Endothelial cell of umbilical vein (primary cell): Measurements from ENCODE around the gene PRDX1. TPM values are rescaled to one million over a fixed set of nuclear protein-coding genes. Genes with fewer than 3 reads are reported as not detected.
"Not testable (repeated sequence)": the region's sequence is repeated elsewhere in the genome, so short reads cannot be mapped to it uniquely, and the experiment has no call there.

Experiments used
- BruUV-seq: library from RNA; stranded (reverse); fragments of 400-500 nt; replicated peaks from 2 replicates; lab custom pipeline; 2021; lab: Mats Ljungman, UMichigan
- CTCF ChIA-PET: fragments of 300-600, 350-600 bp; sonication (Branson Sonifier 250); formaldehyde crosslinking; loops from one replicate; lab custom pipeline; 2021; ENCODE audit warnings: antibody characterized with exemption, inconsistent platforms; lab: Charles Lee
- POLR2A ChIA-PET: fragments of 300-600, 350-600 bp; sonication (Branson Sonifier 250); formaldehyde crosslinking; loops from one replicate; lab custom pipeline; 2021; ENCODE audit warnings: antibody characterized with exemption, inconsistent platforms; lab: Charles Lee
- DNase-seq: peaks from one replicate; pipeline ENCODE4 v3.0.0-alpha.2; 2011; ENCODE audit warnings: low read depth, low spot score
- FAIRE-seq: peaks from 2 replicates; lab custom pipeline; 2011; peaks lifted over from hg19 to GRCh38; lab: Jason Lieb, UNC
- H2AFZ ChIP-seq: 2 replicates; pipeline ENCODE4 v1.6.0; 2012; ENCODE audit warnings: low read depth, low read length, control low read depth, inconsistent platforms
- H3K27ac ChIP-seq: 2 replicates; pipeline ENCODE4 v1.5.1; 2011; ENCODE audit warnings: low read depth, mild to moderate bottlenecking, control low read depth, low read length, moderate library complexity; ENCODE audit not compliant: insufficient read depth
- H3K27me3 ChIP-seq, 2 experiments: 2 replicates each; pipeline versions ENCODE4 v1.6.0 to v1.6.1; 2011; ENCODE audit warnings: low read length in 2 of 2, mixed read lengths in 1 of 2; ENCODE audit not compliant: control insufficient read depth in 2 of 2, insufficient read depth in 2 of 2
- H3K36me3 ChIP-seq, 2 experiments: 2 replicates in 1 of 2; 3 replicates in 1 of 2; pipeline ENCODE4 v1.5.1; 2011; ENCODE audit warnings: low read length in 2 of 2, mild to moderate bottlenecking in 1 of 2, moderate library complexity in 1 of 2; ENCODE audit not compliant: control insufficient read depth in 2 of 2, insufficient read depth in 2 of 2; ENCODE audit errors: extremely low read depth in 1 of 2
- H3K4me1 ChIP-seq: 3 replicates; pipeline ENCODE4 v1.5.1; 2011; ENCODE audit warnings: mild to moderate bottlenecking, low read length; ENCODE audit not compliant: control insufficient read depth, insufficient read depth; ENCODE audit errors: extremely low read depth
- H3K4me2 ChIP-seq: 2 replicates; pipeline ENCODE4 v1.6.1; 2011; ENCODE audit warnings: low read length, control low read depth, mixed read lengths; ENCODE audit not compliant: insufficient read depth
- H3K4me3 ChIP-seq, 3 experiments: fragments of 200-600 bp in 1 of 3; sonication (generic), shearing (Covaris generic) in 1 of 3; replicated peaks in 1 of 3; 2 replicates each; pipeline ENCODE4 v1.5.1; 2011 to 2016; ENCODE audit warnings: control low read depth in 3 of 3, low read length in 3 of 3, mild to moderate bottlenecking in 2 of 3, inconsistent platforms in 1 of 3, low read depth in 1 of 3, moderate library complexity in 1 of 3; ENCODE audit not compliant: insufficient read depth in 1 of 3
- H3K79me2 ChIP-seq: 2 replicates; pipeline ENCODE4 v1.6.0; 2012; ENCODE audit warnings: low read length, inconsistent platforms; ENCODE audit not compliant: control insufficient read depth, insufficient read depth
- H3K9ac ChIP-seq: replicated peaks from 2 replicates; pipeline ENCODE3; 2011; ENCODE audit warnings: low read length, control low read depth; ENCODE audit not compliant: insufficient read depth; ENCODE audit errors: extremely low read depth
- H3K9me1 ChIP-seq: replicated peaks from 3 replicates; pipeline ENCODE4 v1.6.0; 2011; ENCODE audit warnings: mild to moderate bottlenecking, low read length; ENCODE audit not compliant: control insufficient read depth, insufficient read depth; ENCODE audit errors: extremely low read depth
- H3K9me3 ChIP-seq: replicated peaks from 2 replicates; pipeline ENCODE4 v1.5.1; 2012; ENCODE audit warnings: low read length, inconsistent platforms; ENCODE audit not compliant: control insufficient read depth, insufficient read depth
- H4K20me1 ChIP-seq: replicated peaks from 2 replicates; pipeline ENCODE3; 2011; ENCODE audit warnings: mild to moderate bottlenecking, low read length; ENCODE audit not compliant: control insufficient read depth, insufficient read depth; ENCODE audit errors: extremely low read depth
- CTCF ChIP-seq, 2 donors: IDR thresholded peaks; 1 replicate in 1 of 2; 2 replicates in 1 of 2; pipeline ENCODE4 v1.5.1; 2011; ENCODE audit warnings: low read length in 2 of 2, mild to moderate bottlenecking in 2 of 2, moderate library complexity in 2 of 2, control low read depth in 1 of 2, inconsistent platforms in 1 of 2, low read depth in 1 of 2; ENCODE audit not compliant: insufficient read depth in 1 of 2; ENCODE audit errors: extremely low read depth in 1 of 2
- EZH2 ChIP-seq: IDR thresholded peaks from 2 replicates; pipeline ENCODE4 v1.6.1; 2012; ENCODE audit warnings: borderline replicate concordance, low read depth, mild to moderate bottlenecking, moderate library complexity, low read length, inconsistent platforms; ENCODE audit not compliant: severe bottlenecking
- FOS ChIP-seq: IDR thresholded peaks from 2 replicates; pipeline ENCODE4 v1.6.1; 2011; ENCODE audit warnings: mild to moderate bottlenecking, low read length, moderate library complexity, borderline replicate concordance; ENCODE audit not compliant: insufficient read depth
- GATA2 ChIP-seq: IDR thresholded peaks from 2 replicates; pipeline ENCODE4 v1.7.0; 2011; ENCODE audit warnings: low read depth, mild to moderate bottlenecking, moderate library complexity, mixed read lengths, low read length; ENCODE audit not compliant: insufficient read length, insufficient read depth
- JUN ChIP-seq: IDR thresholded peaks from 2 replicates; pipeline ENCODE4 v1.6.1; 2011; ENCODE audit warnings: borderline replicate concordance, low read depth; ENCODE audit not compliant: insufficient read length, insufficient read depth
- MYC ChIP-seq: IDR thresholded peaks from one replicate; pipeline ENCODE4 v1.6.1; 2011; ENCODE audit warnings: mild to moderate bottlenecking, low read depth, low read length
- POLR2A ChIP-seq: IDR thresholded peaks from 2 replicates; pipeline ENCODE4 v1.6.1; 2012; ENCODE audit warnings: low read depth, mild to moderate bottlenecking, control low read depth, low read length
- POLR2AphosphoS5 ChIP-seq: IDR thresholded peaks from 2 replicates; pipeline ENCODE4 v1.6.1; 2012; ENCODE audit warnings: low read depth, mild to moderate bottlenecking, control low read depth, low read length, moderate library complexity; ENCODE audit not compliant: insufficient read depth
- dilution Hi-C: fragments of 300-500 bp; cut with MboI; formaldehyde crosslinking; loops from one replicate; pipeline ENCODE4 v1.15.0; 2019; ENCODE audit warnings: low sequenced_read_pairs; ENCODE audit not compliant: extremely low pct_ligation_motif_present
- intact Hi-C: fragments of 100-400 bp; cut with micrococcal nuclease; formaldehyde crosslinking; loops from one replicate; pipeline ENCODE4 v1.10.0; 2022
- polyA plus RNA-seq, 4 experiments: library from polyadenylated mRNA; depleted of rRNA in 3 of 4; stranded (reverse) in 3 of 4; unstranded in 1 of 4; fragments of >200 nt; gene quantifications; 2 replicates each; pipeline versions ENCODE4 v1.2.1 to v1.2.3, GENCODE V29; 2011 to 2012; ENCODE audit warnings: missing spikeins in 1 of 4
- total RNA-seq: library from RNA; stranded (reverse); gene quantifications from 2 replicates; pipeline ENCODE4 v1.2.3, GENCODE V29; 2021
- TF ChIP-seq, protein P1 (sequence below): IDR thresholded peaks from 2 replicates; pipeline ENCODE4 v1.6.1; 2011; ENCODE audit not compliant: insufficient read depth, insufficient read length

The PRDX1 gene
- total and polyA plus RNA-seq, 2 donors (not counting 3 experiments of a cell fraction or from before 2014, with no cell fraction given): 622 to 685 TPM

GRCh38 chr1:45477646-45478045 lies 44.0 kb downstream of the PRDX1 start:
- H3K36me3 ChIP-seq: no peaks in the 10 kb centered on the region
- dilution Hi-C loops: loop anchor here (25.0 kb wide), 1 partner anchor 115 kb away; no protein-coding TSS in a partner anchor
- no peaks in the 10 kb centered on the region for H3K9me3 ChIP-seq
- H3K4me3 ChIP-seq: no peak overlapping the region
- intact Hi-C loops: no loop called here
- H3K4me2 ChIP-seq: no peak overlapping the region
- no peak overlapping the region for H3K9ac ChIP-seq
- no peaks in the 10 kb centered on the region for H3K9me1 ChIP-seq
- no peaks in the 10 kb centered on the region for H3K4me1 ChIP-seq
- no peaks in the 10 kb centered on the region for H3K27me3 ChIP-seq
- TF ChIP-seq FOS: no peak
- TF ChIP-seq MYC: no peak
- TF ChIP-seq POLR2AphosphoS5: no peak
- no peak for TF ChIP-seq GATA2
- TF ChIP-seq EZH2: no peak
- TF ChIP-seq POLR2A: no peak
- TF ChIP-seq, protein P1, sequence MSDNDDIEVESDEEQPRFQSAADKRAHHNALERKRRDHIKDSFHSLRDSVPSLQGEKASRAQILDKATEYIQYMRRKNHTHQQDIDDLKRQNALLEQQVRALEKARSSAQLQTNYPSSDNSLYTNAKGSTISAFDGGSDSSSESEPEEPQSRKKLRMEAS: no peak
- TF ChIP-seq CTCF (IDR thresholded peaks at IDR 0.05; ENCODE audit: extremely low read depth in 1 of 2, insufficient read depth in 1 of 2, low read depth in 1 of 2, low read length in 2 of 2): no peak
- no peak for TF ChIP-seq JUN
- BruUV-seq: no TSS peak
- H4K20me1 ChIP-seq: no peaks in the 10 kb centered on the region
- ChIA-PET CTCF (interaction anchor here (0.6 to 1.9 kb wide), 4 partner anchors 8 to 118 kb away, joined by 3 to 10 read pairs (median 4); no protein-coding TSS in a partner anchor), POLR2A (no interaction called here)
- no peak overlapping the region for H3K27ac ChIP-seq
- DNase-seq: no peak
- H2AFZ ChIP-seq: no peak overlapping the region
- H3K79me2 ChIP-seq: no peaks in the 10 kb centered on the region
- FAIRE-seq: no peak

- dilution Hi-C loops, BruUV-seq, H3K9me1 ChIP-seq, H3K79me2 ChIP-seq, CTCF ChIA-PET, H3K4me3 ChIP-seq, H3K4me2 ChIP-seq, H4K20me1 ChIP-seq, H3K9ac ChIP-seq, H3K27me3 ChIP-seq, intact Hi-C loops, H2AFZ ChIP-seq, FAIRE-seq, DNase-seq, H3K36me3 ChIP-seq, H3K27ac ChIP-seq, H3K4me1 ChIP-seq, H3K9me3 ChIP-seq: not testable (repeated sequence)
- POLR2A ChIA-PET: interaction anchor here (0.6 kb wide), 1 partner anchor 756 kb away, joined by 3 read pairs; no protein-coding TSS in a partner anchor
These were observed 47.5 kb downstream of the PRDX1 start for GRCh38 chr1:45474194-45474593.
